ENCODE results near the gene SLC45A3. TPM values are rescaled to one million over a fixed set of nuclear protein-coding genes. Genes with fewer than 3 reads are reported as not detected.
A peak's percentile ranks its signal among the peaks of the same experiment; 100 is the strongest.

The SLC45A3 gene
- total RNA-seq, 1 experiment from 2014 or later = 16.7 TPM

- H3K4ac ChIP-seq (ENCODE audit: low read depth, low read length) = no peak overlapping the region
- no peak overlapping the region for H2AK5ac ChIP-seq (ENCODE audit: insufficient read length, low read length)
- peaks cover 8% of the 10 kb centered on the region for H3K23me2 ChIP-seq (ENCODE audit: insufficient read length, low read depth, low read length, poor library complexity, severe bottlenecking)
- no peak overlapping the region for H3K56ac ChIP-seq (ENCODE audit: insufficient read length, low read depth, low read length)
- H3K27ac ChIP-seq (ENCODE audit: insufficient read length, low read depth, low read length) = no peak overlapping the region
- H3T11ph ChIP-seq (ENCODE audit: low read length) = no peak overlapping the region
- H3K4me1 Mint-ChIP-seq = peaks cover 60 to 65% of the 10 kb centered on the region in 2 experiments
- peak overlapping the region; percentile 88 for H3K4me2 ChIP-seq (ENCODE audit: insufficient read depth, insufficient read length, low read length)
- H3K9me3 Mint-ChIP-seq = no peaks in the 10 kb centered on the region; a peak in 1 of 5 replicates
- peak overlapping the region; percentile 74 to 88 for H3K4me3 Mint-ChIP-seq
- no peak overlapping the region for H3K9ac ChIP-seq (ENCODE audit: extremely low read depth, insufficient read length, low read length)
- H3K27me3 ChIP-seq (ENCODE audit: insufficient read depth, low read length) = no peaks in the 10 kb centered on the region
- no peak overlapping the region for H2BK5ac ChIP-seq (ENCODE audit: insufficient read length, low read length)
- H3K79me2 ChIP-seq (ENCODE audit: insufficient read depth, low read length) = no peaks in the 10 kb centered on the region; the same call in 1 of the 2 replicates
- WGBS (ENCODE audit: extremely low coverage, insufficient read length, low lambda C conversion rate) = no CpG with 5 or more reads among the region's 10 CpGs
- H3K4me1 ChIP-seq (ENCODE audit: insufficient read depth, low read length) = peaks cover 4% of the 10 kb centered on the region; the same call in 1 of the 2 replicates
- H4K20me1 ChIP-seq (ENCODE audit: control insufficient read depth, insufficient read depth, insufficient read length) = no peaks in the 10 kb centered on the region
- H3K36me3 Mint-ChIP-seq (ENCODE audit: insufficient read depth in 1 of 3, low read depth in 3 of 3) = no peaks in the 10 kb centered on the region; a peak in 3 of 7 replicates
- DNase-seq = no peak
- H3K14ac ChIP-seq (ENCODE audit: insufficient read depth, low read length) = peak overlapping the region; percentile 69; the same call in 1 of the 2 replicates
- 0 out of 7 replicates have a peak overlapping the region, but pooled peaks of 1 of the 3 experiments have one; percentile 22 for H3K27ac Mint-ChIP-seq
- no peaks in the 10 kb centered on the region for H3K79me1 ChIP-seq (ENCODE audit: insufficient read depth, low read depth, low read length, poor library complexity, severe bottlenecking)
- H4K8ac ChIP-seq (replicated peaks; ENCODE audit: insufficient read length, low read depth, low read length) = no peak overlapping the region
- H3K27me3 Mint-ChIP-seq (ENCODE audit: low read depth) = peaks cover 9% of the 10 kb centered on the region
- no peak overlapping the region for H3K23ac ChIP-seq (ENCODE audit: insufficient read length, low read depth, low read length)
- TF ChIP-seq, protein P1, sequence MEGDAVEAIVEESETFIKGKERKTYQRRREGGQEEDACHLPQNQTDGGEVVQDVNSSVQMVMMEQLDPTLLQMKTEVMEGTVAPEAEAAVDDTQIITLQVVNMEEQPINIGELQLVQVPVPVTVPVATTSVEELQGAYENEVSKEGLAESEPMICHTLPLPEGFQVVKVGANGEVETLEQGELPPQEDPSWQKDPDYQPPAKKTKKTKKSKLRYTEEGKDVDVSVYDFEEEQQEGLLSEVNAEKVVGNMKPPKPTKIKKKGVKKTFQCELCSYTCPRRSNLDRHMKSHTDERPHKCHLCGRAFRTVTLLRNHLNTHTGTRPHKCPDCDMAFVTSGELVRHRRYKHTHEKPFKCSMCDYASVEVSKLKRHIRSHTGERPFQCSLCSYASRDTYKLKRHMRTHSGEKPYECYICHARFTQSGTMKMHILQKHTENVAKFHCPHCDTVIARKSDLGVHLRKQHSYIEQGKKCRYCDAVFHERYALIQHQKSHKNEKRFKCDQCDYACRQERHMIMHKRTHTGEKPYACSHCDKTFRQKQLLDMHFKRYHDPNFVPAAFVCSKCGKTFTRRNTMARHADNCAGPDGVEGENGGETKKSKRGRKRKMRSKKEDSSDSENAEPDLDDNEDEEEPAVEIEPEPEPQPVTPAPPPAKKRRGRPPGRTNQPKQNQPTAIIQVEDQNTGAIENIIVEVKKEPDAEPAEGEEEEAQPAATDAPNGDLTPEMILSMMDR (conservative IDR thresholded peaks at IDR 0.05) = no peak
- H2BK12ac ChIP-seq (ENCODE audit: insufficient read length, low read depth, low read length) = no peak overlapping the region
- H3K18ac ChIP-seq (ENCODE audit: insufficient read length, low read depth, low read length) = no peak overlapping the region
- no peak overlapping the region for H2BK20ac ChIP-seq (ENCODE audit: low read depth, low read length, poor library complexity, severe bottlenecking)
- H4K91ac ChIP-seq (ENCODE audit: insufficient read length, low read depth, low read length) = no peak overlapping the region
- no peak overlapping the region for H2AFZ ChIP-seq (ENCODE audit: low read length)
- no peaks in the 10 kb centered on the region for H3K9me3 ChIP-seq (ENCODE audit: control insufficient read depth, low read depth, low read length)
- no peak overlapping the region for H4K5ac ChIP-seq (ENCODE audit: insufficient read length, low read depth, low read length)
- H2BK15ac ChIP-seq (ENCODE audit: low read depth, low read length) = no peak overlapping the region
- no peak overlapping the region for H2BK120ac ChIP-seq (ENCODE audit: low read depth, low read length, poor library complexity, severe bottlenecking)
Observed at GRCh38 chr1:205678286-205679111, 1.8 kb downstream of the SLC45A3 start.
